AML-193 (cell line): ENCODE measurements around the gene XRCC5.
"Not testable (repeated sequence)": the region's sequence is repeated elsewhere in the genome, so short reads cannot be mapped to it uniquely, and the experiment has no call there.

Experiments used
- DNase-seq, 2 experiments: peaks; one replicate each; lab custom pipeline; 2025; lab: John Stamatoyannopoulos, UW

The XRCC5 gene

GRCh38 chr2:216108967-216109921 is at the start of gene XRCC5:
TSS of gene XRCC5 (plus strand) at chr2:216109348. CDS start at chr2:216109437, 89 bp downstream.
- DNase-seq, result peak; percentile 94 to 95

DNA sequence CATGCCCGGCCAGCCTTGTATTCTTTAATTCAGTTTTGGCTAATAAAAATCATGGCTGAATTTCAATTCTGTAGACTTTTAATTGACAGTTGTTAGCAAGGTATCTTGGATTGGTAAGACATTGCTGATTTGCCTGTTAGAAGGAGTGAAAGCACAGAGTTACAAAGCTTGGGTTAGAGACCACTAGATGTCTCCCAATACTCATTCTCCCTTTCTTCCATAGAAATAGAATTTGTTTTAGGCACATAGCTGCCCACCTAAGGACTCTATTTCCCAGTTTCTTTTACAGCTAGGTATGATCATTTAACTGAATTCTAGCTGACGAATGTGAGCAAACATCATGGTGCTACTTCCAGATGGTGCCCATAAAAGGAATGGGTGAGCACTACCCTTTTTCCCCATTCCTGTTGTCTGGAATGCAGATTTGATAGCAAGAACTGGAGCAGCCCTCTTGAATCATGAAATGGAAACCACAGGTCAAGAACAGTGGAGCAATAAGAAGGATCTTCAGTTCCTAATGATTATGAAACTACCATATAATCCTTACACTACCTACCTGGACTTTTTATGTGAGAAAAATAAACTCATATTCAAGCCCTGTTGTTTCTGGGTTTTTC is 45.0 kb upstream of the XRCC5 start:
- DNase-seq, result no peak

GRCh38 chr2:216064665-216065064 is 44.5 kb upstream of the XRCC5 start:
- DNase-seq, result no peak

- DNase-seq, result no peak
These were observed 42.9 kb upstream of the XRCC5 start for GRCh38 chr2:216066230-216066629.

GRCh38 chr2:216069028-216069427 is 40.1 kb upstream of the XRCC5 start:
- no peak for DNase-seq

DNA sequence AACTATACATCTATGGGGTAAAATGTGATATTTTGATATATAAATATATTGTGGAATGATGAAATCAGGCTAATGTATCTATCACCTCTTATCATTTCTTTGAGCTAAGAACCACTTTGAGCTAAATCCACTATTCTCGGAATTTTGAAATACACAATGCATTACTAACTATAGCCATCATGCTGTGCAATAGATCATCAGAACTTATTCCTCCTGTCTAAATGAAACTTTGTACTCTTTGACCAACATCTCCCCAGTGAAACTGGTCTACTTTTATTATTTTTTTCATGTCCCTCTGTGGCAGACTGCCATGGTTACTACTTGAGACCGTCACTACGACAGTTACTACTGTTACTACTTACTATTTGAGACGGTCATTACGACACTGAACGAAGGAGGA is 39.0 kb upstream of the XRCC5 start:
- no peak for DNase-seq

DNA sequence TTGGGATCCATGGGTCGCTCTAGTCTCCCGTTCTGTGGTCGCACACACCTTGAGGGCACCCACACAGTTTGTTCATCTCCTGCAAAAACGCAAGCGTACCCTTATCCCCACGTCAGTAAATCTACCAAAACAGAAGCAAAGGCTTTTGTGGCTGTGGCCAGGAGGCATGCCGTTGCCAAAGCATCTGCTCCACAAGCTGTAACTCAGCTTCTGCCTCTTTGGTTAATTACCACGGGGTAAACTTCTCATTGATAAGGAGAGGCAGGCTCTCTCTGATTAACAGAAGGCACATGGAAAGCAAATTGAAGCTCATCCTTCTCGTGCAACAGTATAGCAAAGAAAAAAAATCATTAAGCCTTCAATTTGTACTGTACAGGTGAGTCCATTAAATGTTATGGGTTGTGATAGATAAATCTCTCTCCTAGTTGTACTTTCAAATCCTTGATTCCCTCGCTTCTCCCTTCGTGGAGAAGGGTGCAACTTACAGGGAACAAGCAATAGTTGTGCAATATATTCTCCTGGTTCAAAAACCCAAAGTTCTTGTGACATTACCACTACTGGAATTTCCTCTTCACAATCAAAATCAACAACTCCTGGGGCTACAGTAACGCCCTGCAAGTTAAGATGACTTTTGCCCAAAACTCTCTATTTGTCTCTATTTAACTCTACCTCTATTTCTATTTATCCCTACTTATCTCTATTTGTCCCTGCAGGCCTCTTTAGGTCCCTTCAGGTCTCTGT is 37.9 kb upstream of the XRCC5 start:
- no peak for DNase-seq

DNA sequence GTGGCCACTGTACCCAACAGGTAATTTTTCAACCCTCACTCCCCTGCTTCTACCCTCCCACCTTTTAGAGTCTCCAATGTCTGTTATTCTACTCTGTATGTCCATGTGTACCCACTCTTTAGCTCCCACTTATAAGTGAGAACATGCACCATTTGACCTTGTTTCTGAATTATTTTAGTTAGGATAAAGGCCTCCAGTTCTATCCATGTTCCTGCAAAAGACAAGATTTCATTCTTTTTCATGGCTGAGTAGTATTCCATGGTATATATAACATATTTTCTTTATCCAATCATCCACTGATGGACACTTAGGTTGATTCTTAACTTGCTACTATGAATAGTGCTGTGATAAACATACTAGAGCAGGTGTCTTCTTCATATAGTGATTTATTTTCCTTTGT is 36.7 kb upstream of the XRCC5 start:
- no peak for DNase-seq

DNA sequence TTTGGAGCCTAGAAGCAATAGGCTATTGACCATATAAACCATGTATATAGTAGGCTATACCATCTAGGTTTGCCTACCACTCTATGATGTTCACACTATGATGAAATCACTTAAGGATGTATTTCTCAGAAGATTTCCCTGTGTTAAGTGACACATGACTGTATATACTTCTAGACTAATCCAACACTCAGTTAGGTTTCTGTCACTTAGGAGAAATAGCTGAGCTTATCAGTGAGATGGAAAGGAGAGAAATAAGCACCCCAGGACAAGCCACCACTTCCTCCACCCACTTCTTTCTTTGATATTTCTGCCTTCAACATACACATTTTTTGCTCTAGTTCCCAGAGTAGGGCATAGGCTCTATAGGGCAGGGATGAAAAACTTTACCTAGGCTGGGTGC is 35.4 kb upstream of the XRCC5 start:
- DNase-seq, result no peak

- DNase-seq, result no peak
These were observed 34.8 kb upstream of the XRCC5 start for GRCh38 chr2:216074380-216074779.

DNA sequence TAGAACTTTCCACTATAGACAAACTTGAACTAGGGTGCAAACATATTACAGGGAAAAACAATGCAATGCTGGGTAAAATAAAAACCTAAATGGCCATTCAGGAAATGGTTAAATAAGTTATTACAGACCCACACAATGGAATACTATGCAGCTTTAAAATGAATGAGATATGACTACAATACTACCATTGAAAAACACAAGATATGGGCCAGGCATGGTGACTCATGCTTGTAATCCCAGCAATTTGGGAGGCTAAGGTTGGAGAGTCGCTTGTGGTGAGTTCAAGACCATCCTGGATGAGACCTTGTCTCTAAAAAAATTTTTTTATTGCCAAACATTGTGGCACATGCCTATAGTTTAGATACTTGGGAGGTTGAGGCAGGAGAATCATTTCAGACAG is 34.4 kb upstream of the XRCC5 start:
- no peak for DNase-seq

- DNase-seq, result no peak
These were observed 33.4 kb upstream of the XRCC5 start for GRCh38 chr2:216075510-216076485.

- DNase-seq, result peak; percentile 27 to 56
These were observed 30.4 kb upstream of the XRCC5 start for GRCh38 chr2:216078776-216079175.

GRCh38 chr2:216080048-216080447 is 29.1 kb upstream of the XRCC5 start:
- not testable (repeated sequence) for DNase-seq

DNA sequence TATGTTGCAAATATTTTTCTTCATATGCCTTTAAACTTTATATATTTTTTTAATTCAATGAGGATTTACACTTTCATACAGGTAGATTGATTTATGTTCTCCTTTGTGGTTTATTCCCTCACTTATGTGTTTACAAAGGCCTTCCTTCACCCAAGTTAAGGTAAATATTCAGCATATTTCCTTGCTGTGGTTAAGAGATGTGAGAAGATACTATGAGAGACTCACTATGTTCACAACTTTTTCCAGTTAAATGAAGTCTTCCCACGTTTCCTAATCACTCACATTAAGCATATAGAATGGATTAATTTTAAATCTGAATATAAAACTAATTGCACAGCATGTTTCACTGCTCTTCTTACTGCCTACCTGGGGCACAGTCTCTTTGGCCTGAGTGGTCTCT is 28.1 kb upstream of the XRCC5 start:
- no peak for DNase-seq

GRCh38 chr2:216081487-216082116 is 27.5 kb upstream of the XRCC5 start, which contains the start of the genes PECR and TMEM169:
TSS of gene PECR (minus strand) at chr2:216081809. CDS start at chr2:216081741, 68 bp downstream.
TSS of gene TMEM169 (plus strand) at chr2:216081919. CDS start at chr2:216095964, 14,045 bp downstream.
- DNase-seq, result peak; percentile 38 to 60

DNA sequence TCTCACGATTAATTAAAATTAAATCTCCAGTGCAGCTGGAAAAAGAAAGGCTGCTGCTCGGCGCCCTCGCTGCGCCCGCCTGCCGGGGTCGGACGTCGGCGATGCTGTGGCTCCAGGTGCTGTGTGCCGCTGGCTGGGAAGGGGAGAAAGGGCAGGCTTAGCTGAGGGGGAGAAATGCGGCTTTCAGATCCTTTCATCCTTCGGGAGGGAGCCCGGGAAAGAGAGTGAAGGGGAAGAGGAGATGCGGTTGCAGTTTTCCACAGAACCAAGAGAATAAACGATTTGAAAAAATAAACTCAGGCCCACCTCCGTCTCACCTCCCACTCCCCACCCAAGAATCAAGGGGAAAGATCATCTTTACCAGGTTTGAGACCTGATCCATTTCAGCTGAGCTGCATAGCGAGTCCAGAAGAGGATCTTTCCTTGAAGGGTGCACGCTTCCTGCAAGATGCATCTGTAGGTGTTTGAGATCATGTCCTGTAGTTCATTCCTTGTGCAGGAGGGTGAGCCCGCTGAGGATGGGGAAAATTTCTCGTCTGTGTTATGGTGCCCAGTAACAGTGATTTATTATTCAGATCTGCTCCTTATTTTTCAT is 26.9 kb upstream of the XRCC5 start:
- no peak for DNase-seq

DNA sequence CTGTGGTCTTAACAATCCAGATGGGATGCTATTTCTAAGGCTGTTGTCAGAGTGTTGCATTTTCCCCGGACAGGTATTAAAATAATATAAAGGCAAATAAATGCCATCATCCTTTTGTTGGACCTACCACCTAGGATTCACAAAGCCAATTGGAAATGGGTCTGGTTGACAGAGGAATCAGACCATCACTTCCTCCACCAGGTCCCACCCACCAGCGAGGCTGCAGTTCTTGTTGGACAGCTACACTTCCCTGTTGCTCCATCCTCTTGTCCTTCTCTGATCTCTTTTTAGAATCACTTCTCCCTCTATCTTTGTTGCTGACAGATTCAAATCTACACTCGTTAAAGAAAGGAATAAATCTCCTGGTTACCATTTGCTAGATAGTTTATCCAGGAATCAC is 26.3 kb upstream of the XRCC5 start:
- peak; percentile 39 to 55 for DNase-seq

- no peak for DNase-seq
These were observed 25.5 kb upstream of the XRCC5 start for GRCh38 chr2:216083464-216084281.
